Breast epithelium (tissue), 3 donors: ENCODE results near the gene GLMN.

Experiments used
- CTCF ChIP-seq, 3 donors: fragments of 450-650 bp; IDR thresholded peaks; one replicate each; pipeline ENCODE4 v1.5.1; 2016 to 2017; ENCODE audit warnings: antibody characterized with exemption in 3 of 3, mild to moderate bottlenecking in 3 of 3, moderate library complexity in 3 of 3
- POLR2A ChIP-seq: fragments of 450-650 bp; IDR thresholded peaks from one replicate; pipeline ENCODE4 v1.6.1; 2016; ENCODE audit warnings: antibody characterized with exemption, mild to moderate bottlenecking, moderate library complexity

GRCh38 chr1:92333668-92334067 is 34.9 kb upstream of the GLMN start:
- no peak for TF ChIP-seq POLR2A
- TF ChIP-seq CTCF (IDR thresholded peaks at IDR 0.05) = no peak
